Activated CD4-positive, alpha-beta memory T cell treated with anti-CD3 and anti-CD28 coated beads for 36 hours (primary cell): ENCODE measurements around the gene GOLGA6L10. TPM values are rescaled to one million over a fixed set of nuclear protein-coding genes. Genes with fewer than 3 reads are reported as not detected.
"Not testable (repeated sequence)": the region's sequence is repeated elsewhere in the genome, so short reads cannot be mapped to it uniquely, and the experiment has no call there.

Experiments used
- CTCF ChIA-PET: fragments of 350-600 bp; sonication (Branson Sonifier 250); formaldehyde crosslinking; loops from one replicate; lab custom pipeline; 2021; ENCODE audit warnings: antibody characterized with exemption, inconsistent platforms; lab: Charles Lee
- POLR2A ChIA-PET: fragments of 350-600 bp; sonication (Branson Sonifier 250); formaldehyde crosslinking; loops from one replicate; lab custom pipeline; 2021; ENCODE audit warnings: antibody characterized with exemption; lab: Charles Lee
- DNase-seq: peaks from one replicate; pipeline ENCODE4 v3.0.0-alpha.2; 2020
- H3K27ac Mint-ChIP-seq: one replicate; pipeline ENCODE4 v1.8.0; 2021; ENCODE audit warnings: mixed read lengths
- H3K27me3 Mint-ChIP-seq: one replicate; pipeline ENCODE4 v1.8.0; 2021; ENCODE audit warnings: mixed read lengths
- H3K36me3 Mint-ChIP-seq: one replicate; pipeline ENCODE4 v1.8.0; 2021; ENCODE audit warnings: mixed read lengths
- H3K4me1 Mint-ChIP-seq: one replicate; pipeline ENCODE4 v1.8.0; 2021; ENCODE audit warnings: low read depth, mixed read lengths
- H3K4me3 Mint-ChIP-seq: one replicate; pipeline ENCODE4 v1.8.0; 2021; ENCODE audit warnings: mild to moderate bottlenecking, mixed read lengths
- H3K9me3 Mint-ChIP-seq: one replicate; pipeline ENCODE4 v1.8.0; 2021; ENCODE audit warnings: mixed read lengths
- intact Hi-C: fragments of 100-400 bp; cut with micrococcal nuclease; formaldehyde crosslinking; loops from one replicate; pipeline ENCODE4 v1.15.1; 2023
- total RNA-seq, 2 experiments: library from RNA; stranded (reverse); gene quantifications; one replicate each; pipeline ENCODE4 v1.2.3, GENCODE V29; 2021

GOLGA6L10 gene
- total RNA-seq, 2 experiments from 2014 or later = 1.3 to 1.7 TPM

GRCh38 chr15:82324831-82325230, 24.4 kb downstream of the GOLGA6L10 start:
- H3K9me3 Mint-ChIP-seq, intact Hi-C loops, POLR2A ChIA-PET, H3K27me3 Mint-ChIP-seq, CTCF ChIA-PET, DNase-seq, H3K36me3 Mint-ChIP-seq, H3K27ac Mint-ChIP-seq, H3K4me1 Mint-ChIP-seq, H3K4me3 Mint-ChIP-seq: not testable (repeated sequence)

- H3K27ac Mint-ChIP-seq, intact Hi-C loops, POLR2A ChIA-PET: not testable (repeated sequence)
Measured at GRCh38 chr15:82322488-82322887, 26.8 kb downstream of the GOLGA6L10 start.

GRCh38 chr15:82320861-82321260, 28.4 kb downstream of the GOLGA6L10 start:
- H3K27ac Mint-ChIP-seq, POLR2A ChIA-PET, H3K9me3 Mint-ChIP-seq, CTCF ChIA-PET, H3K4me1 Mint-ChIP-seq, DNase-seq, intact Hi-C loops, H3K36me3 Mint-ChIP-seq, H3K4me3 Mint-ChIP-seq, H3K27me3 Mint-ChIP-seq: not testable (repeated sequence)

More at GRCh38 chr15:82322488-82322887, 26.8 kb downstream of the GOLGA6L10 start:
- H3K9me3 Mint-ChIP-seq, H3K4me3 Mint-ChIP-seq, DNase-seq, H3K36me3 Mint-ChIP-seq, CTCF ChIA-PET, H3K4me1 Mint-ChIP-seq, H3K27me3 Mint-ChIP-seq: not testable (repeated sequence)

- H3K36me3 Mint-ChIP-seq, CTCF ChIA-PET, H3K4me1 Mint-ChIP-seq, H3K9me3 Mint-ChIP-seq, POLR2A ChIA-PET, H3K27me3 Mint-ChIP-seq, intact Hi-C loops, H3K4me3 Mint-ChIP-seq, H3K27ac Mint-ChIP-seq, DNase-seq: not testable (repeated sequence)
Measured at GRCh38 chr15:82319522-82320278, 29.6 kb downstream of the GOLGA6L10 start.

GRCh38 chr15:82318281-82318680, 31.0 kb downstream of the GOLGA6L10 start:
- POLR2A ChIA-PET, H3K27ac Mint-ChIP-seq, H3K36me3 Mint-ChIP-seq, H3K9me3 Mint-ChIP-seq, H3K4me1 Mint-ChIP-seq, H3K4me3 Mint-ChIP-seq, H3K27me3 Mint-ChIP-seq, intact Hi-C loops, CTCF ChIA-PET, DNase-seq: not testable (repeated sequence)

GRCh38 chr15:82317516-82317915, 31.8 kb downstream of the GOLGA6L10 start:
- DNase-seq, intact Hi-C loops, H3K4me1 Mint-ChIP-seq, POLR2A ChIA-PET, H3K9me3 Mint-ChIP-seq, H3K27ac Mint-ChIP-seq, CTCF ChIA-PET, H3K4me3 Mint-ChIP-seq, H3K27me3 Mint-ChIP-seq, H3K36me3 Mint-ChIP-seq: not testable (repeated sequence)

- POLR2A ChIA-PET = no interaction called here
- no peak overlapping the region for H3K27ac Mint-ChIP-seq
- no peak overlapping the region for H3K4me3 Mint-ChIP-seq
- no peaks in the 10 kb centered on the region for H3K4me1 Mint-ChIP-seq
- intact Hi-C loops = no loop called here
- no peaks in the 10 kb centered on the region for H3K36me3 Mint-ChIP-seq
- DNase-seq = no peak
- CTCF ChIA-PET = no interaction called here
- H3K27me3 Mint-ChIP-seq = no peaks in the 10 kb centered on the region
- H3K9me3 Mint-ChIP-seq = no peaks in the 10 kb centered on the region
Measured at GRCh38 chr15:82317091-82317489, 32.2 kb downstream of the GOLGA6L10 start.

- H3K9me3 Mint-ChIP-seq, H3K4me3 Mint-ChIP-seq, CTCF ChIA-PET, POLR2A ChIA-PET, H3K36me3 Mint-ChIP-seq, intact Hi-C loops, DNase-seq, H3K27me3 Mint-ChIP-seq, H3K4me1 Mint-ChIP-seq, H3K27ac Mint-ChIP-seq: not testable (repeated sequence)
Measured at GRCh38 chr15:82316247-82317090, 32.8 kb downstream of the GOLGA6L10 start.

- Mint-ChIP-seq H3K36me3 (peaks cover 3% of the 10 kb centered on the region), H3K4me3 (no peak overlapping the region), H3K27ac (no peak overlapping the region), H3K27me3 (no peaks in the 10 kb centered on the region), H3K9me3 (peaks cover 6% of the 10 kb centered on the region), H3K4me1 (no peaks in the 10 kb centered on the region)
- POLR2A ChIA-PET = no interaction called here
- CTCF ChIA-PET = no interaction called here
- intact Hi-C loops = no loop called here
- no peak for DNase-seq
Measured at GRCh38 chr15:82315519-82316246, 33.6 kb downstream of the GOLGA6L10 start.

- H3K4me3 Mint-ChIP-seq = no peak overlapping the region
- intact Hi-C loops = no loop called here
- H3K27ac Mint-ChIP-seq = no peak overlapping the region
- H3K9me3 Mint-ChIP-seq = peaks cover 12% of the 10 kb centered on the region
- no peaks in the 10 kb centered on the region for H3K27me3 Mint-ChIP-seq
- ChIA-PET CTCF (no interaction called here), POLR2A (no interaction called here)
- H3K36me3 Mint-ChIP-seq = peaks cover 8% of the 10 kb centered on the region
- no peak for DNase-seq
- H3K4me1 Mint-ChIP-seq = no peaks in the 10 kb centered on the region
Measured at GRCh38 chr15:82314769-82315518, 34.3 kb downstream of the GOLGA6L10 start.

- H3K27ac Mint-ChIP-seq, POLR2A ChIA-PET, intact Hi-C loops, H3K4me3 Mint-ChIP-seq, H3K4me1 Mint-ChIP-seq, DNase-seq, H3K36me3 Mint-ChIP-seq, H3K27me3 Mint-ChIP-seq, CTCF ChIA-PET: not testable (repeated sequence)
- H3K9me3 Mint-ChIP-seq = peaks cover 12% of the 10 kb centered on the region
Measured at GRCh38 chr15:82313951-82314768, 35.1 kb downstream of the GOLGA6L10 start.
